Cardiac muscle cell (in vitro differentiated cells and primary cell): ENCODE measurements around the gene SCTR. TPM values are rescaled to one million over a fixed set of nuclear protein-coding genes. Genes with fewer than 3 reads are reported as not detected.

Source experiments
- DNase-seq, 2 donors: peaks; one replicate each; pipeline versions ENCODE4 v3.0.0 to v3.0.0-alpha.2; 2010 to 2017; ENCODE audit warnings: low read depth in 1 of 2, low spot score in 1 of 2
- H3K27ac ChIP-seq: fragments of 200-600 bp; sonication (generic); 2 replicates; pipeline ENCODE4 v1.5.1; 2016
- H3K27me3 ChIP-seq: fragments of 200-600 bp; sonication (generic); 2 replicates; pipeline ENCODE4 v1.6.0; 2016; ENCODE audit warnings: control low read depth
- H3K36me3 ChIP-seq: fragments of 200-600 bp; sonication (generic); 2 replicates; pipeline ENCODE4 v1.5.1; 2016; ENCODE audit warnings: control low read depth
- H3K4me1 ChIP-seq: fragments of 200-600 bp; sonication (generic); 2 replicates; pipeline ENCODE4 v1.8.1; 2017; ENCODE audit warnings: low read depth, mild to moderate bottlenecking, mixed run types
- H3K4me3 ChIP-seq: fragments of 200-600 bp; sonication (generic); 2 replicates; pipeline ENCODE4 v1.5.1; 2016; ENCODE audit warnings: mild to moderate bottlenecking
- H3K9me3 ChIP-seq: fragments of 200-600 bp; sonication (generic); 2 replicates; pipeline ENCODE4 v1.5.1; 2017; ENCODE audit warnings: low read depth, mild to moderate bottlenecking, control low read depth
- polyA plus RNA-seq: library from polyadenylated mRNA; unstranded; fragments of >200 nt; fragmentation: Nextera tagmentation; extraction: Ambion mirVana; gene quantifications from 2 replicates; pipeline ENCODE4 v1.2.1, GENCODE V29; 2016
- total RNA-seq: library from RNA; depleted of rRNA; stranded (reverse); fragments of >200 nt; gene quantifications from 2 replicates; pipeline ENCODE4 v1.2.3, GENCODE V29; 2016
- TF ChIP-seq, protein P1 (sequence below): IDR thresholded peaks from 2 replicates; pipeline ENCODE4 v1.5.1; 2012; ENCODE audit warnings: low read depth, mild to moderate bottlenecking, low read length

The SCTR gene
- total and polyA plus RNA-seq, 2 experiments from 2014 or later, result 0.09 TPM; not detected in 1

DNA sequence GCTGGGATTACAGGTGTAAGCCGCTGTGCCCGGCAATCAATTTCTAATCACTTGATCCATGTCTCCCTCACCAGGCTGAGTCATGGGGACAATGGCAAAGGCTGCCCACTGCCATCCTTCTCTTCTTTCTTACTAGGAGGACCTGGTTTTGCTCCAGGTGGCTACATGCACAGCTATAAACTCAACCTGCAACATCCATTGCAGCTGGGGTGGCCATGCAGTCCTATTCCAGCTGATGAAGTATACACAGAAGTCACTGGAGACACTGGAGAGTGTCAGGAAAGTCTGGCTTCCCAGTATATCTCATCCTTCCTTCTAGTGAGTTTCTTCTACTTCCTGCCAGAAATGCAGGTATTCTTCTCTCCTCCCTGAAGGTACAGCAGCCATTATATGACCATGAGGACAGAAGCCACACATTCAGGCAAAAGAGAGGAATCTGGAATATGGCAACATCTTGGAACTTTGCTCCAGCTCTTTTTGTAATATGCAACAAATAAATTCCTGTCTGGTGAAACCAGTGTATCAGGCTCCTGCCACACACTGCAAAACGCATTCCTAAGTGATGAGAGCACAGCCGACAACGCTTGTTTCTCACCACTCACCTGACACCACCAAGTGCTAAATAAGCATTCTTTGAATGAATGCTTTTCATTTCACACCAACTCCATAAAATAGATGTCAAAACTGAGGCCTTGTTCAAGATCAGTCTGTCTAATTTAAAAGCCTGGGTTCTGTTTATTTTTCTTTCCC lies 32.3 kb downstream of the SCTR start:
- H3K27ac ChIP-seq, result peak overlapping the region; percentile 86
- H3K36me3 ChIP-seq, result no peaks in the 10 kb centered on the region
- H3K4me3 ChIP-seq, result no peak overlapping the region
- no peaks in the 10 kb centered on the region for H3K27me3 ChIP-seq
- peak; percentile 87 to 88 for DNase-seq
- H3K4me1 ChIP-seq, result peaks cover 19% of the 10 kb centered on the region
- no peaks in the 10 kb centered on the region for H3K9me3 ChIP-seq
- TF ChIP-seq, protein P1, sequence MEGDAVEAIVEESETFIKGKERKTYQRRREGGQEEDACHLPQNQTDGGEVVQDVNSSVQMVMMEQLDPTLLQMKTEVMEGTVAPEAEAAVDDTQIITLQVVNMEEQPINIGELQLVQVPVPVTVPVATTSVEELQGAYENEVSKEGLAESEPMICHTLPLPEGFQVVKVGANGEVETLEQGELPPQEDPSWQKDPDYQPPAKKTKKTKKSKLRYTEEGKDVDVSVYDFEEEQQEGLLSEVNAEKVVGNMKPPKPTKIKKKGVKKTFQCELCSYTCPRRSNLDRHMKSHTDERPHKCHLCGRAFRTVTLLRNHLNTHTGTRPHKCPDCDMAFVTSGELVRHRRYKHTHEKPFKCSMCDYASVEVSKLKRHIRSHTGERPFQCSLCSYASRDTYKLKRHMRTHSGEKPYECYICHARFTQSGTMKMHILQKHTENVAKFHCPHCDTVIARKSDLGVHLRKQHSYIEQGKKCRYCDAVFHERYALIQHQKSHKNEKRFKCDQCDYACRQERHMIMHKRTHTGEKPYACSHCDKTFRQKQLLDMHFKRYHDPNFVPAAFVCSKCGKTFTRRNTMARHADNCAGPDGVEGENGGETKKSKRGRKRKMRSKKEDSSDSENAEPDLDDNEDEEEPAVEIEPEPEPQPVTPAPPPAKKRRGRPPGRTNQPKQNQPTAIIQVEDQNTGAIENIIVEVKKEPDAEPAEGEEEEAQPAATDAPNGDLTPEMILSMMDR, result no peak

DNA sequence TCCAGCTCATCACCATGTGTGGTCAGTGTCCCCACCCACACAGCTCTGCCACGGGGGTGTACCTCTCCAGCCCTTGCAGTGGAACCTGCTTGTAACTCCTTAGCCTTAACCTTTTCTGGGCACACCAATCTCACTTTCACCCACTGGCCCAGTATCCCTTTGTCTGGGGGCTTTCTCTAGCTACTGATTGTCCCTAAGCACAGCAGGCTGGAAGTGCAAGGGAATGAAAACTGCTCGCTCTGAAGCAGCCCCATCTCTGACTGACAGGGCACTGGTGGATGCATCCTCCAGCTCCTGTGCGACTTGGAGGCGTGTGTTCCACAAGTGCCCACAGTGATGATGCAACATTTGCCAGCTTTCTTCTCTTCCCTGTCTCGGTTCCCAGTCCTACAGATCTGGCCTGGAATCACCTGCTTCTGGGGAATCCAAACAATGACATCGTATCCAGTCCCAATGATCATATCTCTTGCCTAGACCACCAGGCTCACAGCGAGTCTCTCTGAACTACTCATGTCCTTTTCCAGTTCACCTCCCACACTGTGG lies 33.6 kb downstream of the SCTR start:
- Histone ChIP-seq H3K4me1 (peaks cover 27% of the 10 kb centered on the region), H3K27ac (no peak overlapping the region), H3K36me3 (no peaks in the 10 kb centered on the region), H3K4me3 (no peak overlapping the region), H3K27me3 (no peaks in the 10 kb centered on the region), H3K9me3 (no peaks in the 10 kb centered on the region)
- no peak for DNase-seq
- TF ChIP-seq, protein P1, result no peak

DNA sequence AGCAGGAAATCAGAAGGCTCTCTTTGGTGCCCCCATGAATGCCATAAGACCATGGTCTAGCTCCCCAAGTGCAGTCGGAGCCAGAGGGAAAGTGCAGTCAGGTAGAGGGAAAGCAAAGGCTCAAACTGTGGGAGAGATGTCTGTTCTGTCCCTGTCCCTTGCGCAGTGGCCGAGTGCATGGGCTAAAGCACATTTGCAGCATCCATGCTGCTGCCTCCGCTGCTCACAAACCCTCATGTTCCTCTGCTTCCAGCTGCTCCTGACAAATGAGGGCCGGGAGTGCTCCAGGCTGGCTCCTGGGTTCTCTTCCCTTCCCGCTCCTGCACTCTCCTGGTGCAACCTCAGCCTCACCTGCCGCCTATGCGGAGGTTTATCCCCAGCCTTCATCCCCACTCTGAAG lies 34.2 kb downstream of the SCTR start:
- no peaks in the 10 kb centered on the region for H3K9me3 ChIP-seq
- no peak for DNase-seq
- peaks cover 33% of the 10 kb centered on the region for H3K4me1 ChIP-seq

DNA sequence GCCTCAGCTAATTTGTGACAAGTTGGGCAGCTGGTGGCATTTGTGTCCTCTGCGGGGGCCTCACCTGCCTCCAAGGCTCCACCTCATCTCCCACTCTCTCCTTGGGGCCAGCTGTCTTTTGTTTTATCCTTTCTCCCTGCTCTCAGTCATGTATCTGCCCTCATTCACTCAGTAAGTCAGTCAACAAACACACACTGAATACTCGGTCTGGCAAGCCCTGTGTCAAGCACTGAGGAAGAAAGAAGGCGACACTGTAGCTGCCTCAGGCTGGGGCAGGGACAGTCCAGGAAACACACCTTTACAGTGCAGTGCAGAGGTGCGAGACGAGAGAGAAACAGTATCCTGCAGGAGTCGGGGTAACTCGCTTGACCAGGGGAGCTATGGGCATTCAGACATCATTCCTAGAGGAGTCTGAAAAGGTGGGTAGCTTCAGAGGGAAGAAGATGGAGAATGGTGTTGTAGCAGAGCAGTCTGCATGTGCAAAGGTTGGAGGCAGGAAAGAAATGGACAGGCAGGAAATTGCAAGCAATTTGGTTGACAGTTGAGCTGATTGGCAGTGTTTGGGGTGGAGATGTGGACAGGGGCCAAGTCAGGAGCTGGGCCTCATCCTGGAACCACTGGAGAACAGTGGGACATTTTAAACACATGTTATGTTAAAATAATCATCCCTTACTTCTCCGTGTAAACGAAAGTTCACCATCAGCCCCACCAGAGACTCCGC lies 34.9 kb downstream of the SCTR start:
- Histone ChIP-seq H3K27me3 (no peaks in the 10 kb centered on the region), H3K4me3 (no peak overlapping the region), H3K4me1 (peaks cover 37% of the 10 kb centered on the region), H3K36me3 (no peaks in the 10 kb centered on the region), H3K27ac (no peak overlapping the region), H3K9me3 (no peaks in the 10 kb centered on the region)
- TF ChIP-seq, protein P1, result no peak
- no peak for DNase-seq

More for the DNA sequence above, 34.2 kb downstream of the SCTR start:
- Histone ChIP-seq H3K27ac (no peak overlapping the region), H3K4me3 (no peak overlapping the region), H3K36me3 (no peaks in the 10 kb centered on the region), H3K27me3 (no peaks in the 10 kb centered on the region)
- TF ChIP-seq, protein P1, result no peak

DNA sequence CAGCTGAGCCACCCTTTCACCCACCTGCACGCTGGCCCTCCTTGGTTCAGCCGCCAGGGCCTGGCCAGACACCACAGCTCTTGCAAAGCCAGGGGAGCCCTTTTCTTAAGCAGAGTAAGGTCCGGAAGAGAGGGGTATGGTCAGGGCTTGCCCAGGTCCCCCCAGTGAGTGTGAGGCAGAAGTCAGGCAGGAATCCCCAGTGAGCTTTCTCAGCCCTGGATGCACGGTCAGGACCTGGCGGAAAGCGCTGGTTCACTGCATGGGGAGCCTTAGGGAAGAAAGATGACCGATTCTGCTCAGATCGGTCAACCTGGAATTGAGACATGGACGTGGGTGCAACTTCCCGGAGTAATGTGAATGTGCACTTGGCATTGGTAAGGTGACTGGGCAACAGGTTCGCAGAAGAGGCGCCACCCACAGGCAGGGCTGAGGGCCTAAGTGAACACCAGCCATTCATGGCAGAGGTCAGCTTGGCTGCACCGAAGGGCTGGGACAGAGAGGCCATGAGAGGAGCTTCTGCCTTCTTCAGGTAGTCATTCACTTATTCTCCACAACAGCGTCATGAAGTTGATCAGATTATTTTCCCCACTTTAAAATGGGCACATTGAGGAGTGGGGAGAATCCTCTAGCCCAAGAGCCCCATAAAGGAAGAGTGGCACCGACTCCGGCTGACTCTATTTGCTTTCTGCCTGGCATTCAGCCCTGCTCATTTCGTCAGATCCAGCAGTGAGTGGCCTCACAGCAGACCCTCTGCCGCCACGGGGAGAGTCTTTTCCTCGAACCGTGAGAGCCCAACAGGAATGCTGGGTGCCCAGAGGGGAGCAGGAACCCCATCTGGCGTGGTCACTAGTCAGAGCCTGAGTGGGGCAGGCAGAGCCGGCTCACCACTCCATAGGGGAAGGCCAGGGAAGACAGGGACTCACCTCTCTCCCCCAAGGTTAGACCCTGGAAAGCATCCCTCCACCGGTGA lies 35.8 kb downstream of the SCTR start:
- no peak for DNase-seq
- Histone ChIP-seq H3K27me3 (no peaks in the 10 kb centered on the region), H3K4me1 (peaks cover 37% of the 10 kb centered on the region), H3K27ac (no peak overlapping the region), H3K4me3 (no peak overlapping the region), H3K36me3 (no peaks in the 10 kb centered on the region), H3K9me3 (no peaks in the 10 kb centered on the region)
- TF ChIP-seq, protein P1, result no peak
